HG02943 (cell line): ENCODE data around the gene MICAL2.

Experiments used
- ATAC-seq: cut with Tn5 transposase; IDR thresholded peaks from one replicate; pipeline ENCODE4 v1.9.1; 2021; ENCODE audit warnings: mild to moderate bottlenecking, low read depth, moderate library complexity; ENCODE audit not compliant: unreplicated experiment

The MICAL2 gene

GRCh38 chr11:12239396-12239795 is 129.0 kb downstream of the MICAL2 start:
- no peak for ATAC-seq

- ATAC-seq = no peak
Observed at GRCh38 chr11:12239804-12240371, 129.5 kb downstream of the MICAL2 start.

GRCh38 chr11:12240677-12241076 is 130.3 kb downstream of the MICAL2 start:
- ATAC-seq = no peak

GRCh38 chr11:12241401-12241800 is 131.0 kb downstream of the MICAL2 start:
- no peak for ATAC-seq

GRCh38 chr11:12241971-12242672 is 131.7 kb downstream of the MICAL2 start:
- ATAC-seq = no peak

- no peak for ATAC-seq
Observed at GRCh38 chr11:12242966-12243365, 132.6 kb downstream of the MICAL2 start.

GRCh38 chr11:12243486-12243885 is 133.1 kb downstream of the MICAL2 start:
- ATAC-seq = no peak

GRCh38 chr11:12243911-12244550 is 133.6 kb downstream of the MICAL2 start:
- no peak for ATAC-seq

- ATAC-seq = no peak
Observed at GRCh38 chr11:12245091-12245490, 134.7 kb downstream of the MICAL2 start.

- ATAC-seq = no peak
Observed at GRCh38 chr11:12245549-12246016, 135.2 kb downstream of the MICAL2 start.

GRCh38 chr11:12246147-12246546 is 135.8 kb downstream of the MICAL2 start:
- no peak for ATAC-seq

GRCh38 chr11:12246989-12247388 is 136.6 kb downstream of the MICAL2 start:
- ATAC-seq = no peak

GRCh38 chr11:12247543-12248254 is 137.3 kb downstream of the MICAL2 start:
- no peak for ATAC-seq

- ATAC-seq = no peak
Observed at GRCh38 chr11:12248330-12248729, 137.9 kb downstream of the MICAL2 start.

- no peak for ATAC-seq
Observed at GRCh38 chr11:12249590-12250260, 139.3 kb downstream of the MICAL2 start.

GRCh38 chr11:12251666-12252560 is 141.5 kb downstream of the MICAL2 start:
- ATAC-seq = no peak

- no peak for ATAC-seq
Observed at GRCh38 chr11:12253843-12254281, 143.5 kb downstream of the MICAL2 start.

GRCh38 chr11:12258451-12258850 is 148.1 kb downstream of the MICAL2 start:
- ATAC-seq = no peak

- ATAC-seq = no peak
Observed at GRCh38 chr11:12259956-12260355, 149.6 kb downstream of the MICAL2 start.
